Renal cortex interstitium (tissue), 11 donors: ENCODE data around the gene GOLGA1. TPM values are rescaled to one million over a fixed set of nuclear protein-coding genes. Genes with fewer than 3 reads are reported as not detected.
"Not testable (repeated sequence)": the region's sequence is repeated elsewhere in the genome, so short reads cannot be mapped to it uniquely, and the experiment has no call there.

ENCODE experiments used
- DNase-seq, 11 donors: peaks; one replicate each; pipeline ENCODE4 v3.0.0-alpha.2; 2013; ENCODE audit warnings: low read depth in 9 of 11, low spot score in 4 of 11; ENCODE audit errors: extremely low read depth in 1 of 11
- polyA plus RNA-seq, 3 donors: library from polyadenylated mRNA; unstranded; fragments of 120-200 nt; gene quantifications; one replicate each; pipeline ENCODE4 v1.2.1, GENCODE V29; 2013; ENCODE audit not compliant: insufficient read length in 3 of 3

The GOLGA1 gene
- polyA plus RNA-seq, 3 donors = 13.6 to 21.9 (median 14.4) TPM

- DNase-seq = no peak
Observed at GRCh38 chr9:124947727-124948391, 7.0 kb upstream of the GOLGA1 start.

GRCh38 chr9:124946167-124946566 lies 5.3 kb upstream of the GOLGA1 start:
- DNase-seq = no peak

- peak in 10 of 11 donors; percentile 5 to 68 (median 36) for DNase-seq
Observed at GRCh38 chr9:124941679-124942561, 1.0 kb upstream of the GOLGA1 start.

- peak in 3 of 11 donors; percentile 5 to 13 (median 8) for DNase-seq
Observed at GRCh38 chr9:124940521-124940893, 376 bp downstream of the GOLGA1 start.

DNA sequence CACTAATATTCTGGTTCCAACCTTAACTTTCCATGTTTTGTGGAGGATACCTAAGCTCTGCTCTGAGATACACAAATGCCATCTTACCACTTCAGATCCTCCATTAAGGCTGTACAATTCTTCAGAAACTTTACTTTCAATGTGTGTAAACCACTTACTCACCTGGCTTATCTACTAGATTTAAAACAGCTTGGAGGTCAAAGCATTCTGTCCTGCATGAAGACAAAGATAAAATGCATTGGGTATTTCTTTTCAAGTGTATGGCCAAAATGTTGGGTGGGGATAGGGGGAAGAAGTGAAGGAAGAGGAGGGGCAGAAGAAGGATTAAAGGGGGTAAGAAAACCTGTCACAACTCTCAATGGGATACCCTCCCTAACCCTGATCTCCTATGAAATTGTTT lies 939 bp downstream of the GOLGA1 start:
- no peak for DNase-seq

DNA sequence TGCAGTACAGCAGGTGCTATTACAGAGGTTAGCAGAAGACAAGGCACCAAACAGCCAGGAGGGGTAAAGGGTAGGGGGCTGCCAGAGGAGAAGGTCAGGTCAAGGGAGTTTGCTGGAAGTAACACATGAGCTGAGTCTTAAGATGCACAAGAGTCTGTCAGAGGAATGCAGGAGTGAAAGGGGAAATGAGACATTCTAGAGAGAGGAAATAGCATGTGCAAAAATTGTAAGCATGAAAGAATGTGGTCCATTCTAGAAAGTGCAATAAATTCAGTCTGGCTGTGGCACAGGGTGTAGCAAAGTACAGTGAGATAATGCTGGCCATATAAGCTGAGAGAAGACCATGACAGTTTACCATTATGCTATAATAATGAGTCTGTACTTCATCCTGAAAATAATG lies 6.6 kb downstream of the GOLGA1 start:
- DNase-seq = no peak

DNA sequence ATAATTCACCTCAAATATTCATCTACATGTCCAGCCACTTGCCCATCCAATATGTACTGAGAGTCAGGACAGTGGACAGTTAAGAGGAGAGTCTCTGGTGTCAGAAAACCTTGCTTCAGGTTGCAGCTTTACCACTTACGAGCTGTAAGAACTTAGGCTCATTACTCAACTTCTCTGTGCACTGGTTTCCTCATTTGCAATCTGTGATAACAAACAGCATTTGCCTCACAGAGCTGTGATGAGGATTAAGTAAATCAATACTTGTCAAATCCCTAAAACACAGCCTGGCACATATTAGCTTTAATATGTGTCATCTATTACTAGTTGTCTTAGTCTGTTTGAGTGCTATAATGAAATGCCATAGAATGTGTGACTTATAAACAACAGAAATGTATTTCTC lies 8.6 kb downstream of the GOLGA1 start:
- DNase-seq = no peak

- no peak for DNase-seq
Observed at GRCh38 chr9:124929464-124929863, 11.4 kb downstream of the GOLGA1 start.

GRCh38 chr9:124928116-124928515 lies 12.8 kb downstream of the GOLGA1 start:
- no peak for DNase-seq

DNA sequence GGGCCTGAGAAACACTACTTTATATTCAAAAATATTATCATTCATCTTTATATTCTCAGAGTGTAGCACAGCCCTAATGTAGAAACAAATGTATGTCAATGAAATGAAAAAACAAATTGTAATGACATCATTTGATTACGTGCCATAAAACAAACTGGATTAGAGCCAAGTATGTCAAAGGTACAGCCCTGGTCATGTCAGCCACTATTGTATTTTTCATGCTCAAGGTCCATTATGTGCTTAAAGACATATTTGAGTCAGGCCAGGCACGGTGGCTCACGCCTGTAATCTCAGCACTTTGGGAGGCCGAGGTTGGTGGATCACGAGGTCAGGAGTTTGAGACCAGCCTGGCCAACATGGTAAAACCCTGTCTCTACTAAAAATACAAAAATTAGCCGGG lies 20.5 kb downstream of the GOLGA1 start:
- not testable (repeated sequence) for DNase-seq

DNA sequence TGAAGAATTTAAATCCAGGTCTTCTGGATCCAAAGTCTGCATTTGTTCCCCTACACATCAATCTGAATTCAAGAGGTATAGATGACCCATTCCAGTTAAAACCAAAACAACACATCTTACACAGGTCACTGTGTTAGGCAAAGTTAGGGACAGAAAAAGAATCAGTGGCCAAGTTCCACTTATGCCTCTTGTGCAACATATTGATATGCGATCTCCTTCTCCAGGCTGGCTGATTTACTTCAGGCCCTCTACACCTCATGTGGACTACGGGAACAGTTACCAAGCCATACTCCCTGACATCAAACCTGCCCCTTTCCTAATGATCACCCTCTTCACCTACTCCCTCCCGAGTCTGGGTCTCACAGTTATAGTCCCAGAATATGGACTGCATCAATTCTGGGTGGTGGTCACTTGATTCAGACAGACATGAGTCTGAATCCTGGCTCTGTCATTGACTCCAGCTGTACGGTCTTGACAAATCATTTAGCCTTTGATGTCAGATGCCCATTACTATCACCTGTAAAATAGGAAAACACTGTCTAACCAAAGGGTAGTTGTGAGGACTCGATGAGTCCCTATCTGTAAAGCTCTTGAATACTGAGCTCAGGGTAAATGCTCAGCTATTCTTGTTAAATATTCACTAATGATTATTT lies 26.0 kb downstream of the GOLGA1 start:
- no peak for DNase-seq

DNA sequence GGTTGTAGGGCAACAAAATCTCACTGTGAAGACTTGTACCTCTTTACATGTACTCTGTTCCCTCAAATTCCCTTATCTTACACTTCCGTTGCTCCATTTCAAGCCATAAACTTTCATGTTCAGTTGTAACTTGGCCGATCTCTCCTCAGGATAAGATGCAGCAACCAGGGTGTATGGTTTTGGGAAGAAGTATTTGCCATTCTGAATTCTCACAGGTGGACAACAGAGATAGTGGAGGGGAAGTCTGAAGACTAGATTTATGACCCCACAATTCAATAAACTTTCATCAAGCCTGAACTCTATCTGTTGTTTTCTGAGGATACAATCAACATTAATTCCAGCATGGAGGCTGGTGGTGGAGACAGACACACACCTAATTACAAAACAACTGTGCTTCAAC lies 27.5 kb downstream of the GOLGA1 start:
- DNase-seq = no peak

DNA sequence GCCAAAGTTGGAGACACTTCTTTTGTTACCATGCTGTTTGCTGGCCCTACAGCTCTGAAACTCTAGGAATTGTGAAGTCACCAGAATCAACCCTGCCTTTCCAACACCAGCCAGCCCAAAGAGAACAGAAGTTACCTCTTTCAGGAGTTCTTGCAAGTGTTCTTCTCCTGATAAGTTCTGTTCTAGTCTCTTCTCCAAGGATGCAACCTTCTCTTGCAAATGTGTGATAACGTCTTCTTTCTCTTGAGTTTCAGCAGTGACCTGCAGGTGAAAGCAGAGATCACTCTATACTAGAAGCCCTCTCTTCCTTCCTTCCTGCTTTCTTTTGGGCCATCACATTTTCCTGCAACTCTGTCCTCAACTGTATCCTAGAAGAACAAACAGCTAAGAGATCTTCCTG lies 29.1 kb downstream of the GOLGA1 start:
- no peak for DNase-seq

DNA sequence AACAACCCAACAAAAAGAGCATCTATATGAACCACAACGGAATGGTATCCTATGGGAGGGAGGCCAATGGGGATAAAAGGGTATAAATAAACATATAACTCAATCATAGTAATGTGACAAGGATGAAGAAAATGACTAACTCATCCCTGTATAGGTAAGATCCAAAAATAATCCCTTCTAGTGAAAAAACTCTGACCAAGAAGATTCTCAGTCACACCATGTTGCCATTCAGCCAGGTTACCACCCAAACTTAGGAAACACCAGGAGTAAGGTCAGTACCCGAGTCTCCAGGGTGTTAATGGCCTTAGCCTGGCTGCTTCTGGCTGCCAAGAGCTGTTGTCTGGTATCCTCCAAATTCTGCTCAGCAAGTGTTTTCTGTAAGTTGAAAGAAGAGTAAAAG lies 32.8 kb downstream of the GOLGA1 start:
- DNase-seq = no peak

DNA sequence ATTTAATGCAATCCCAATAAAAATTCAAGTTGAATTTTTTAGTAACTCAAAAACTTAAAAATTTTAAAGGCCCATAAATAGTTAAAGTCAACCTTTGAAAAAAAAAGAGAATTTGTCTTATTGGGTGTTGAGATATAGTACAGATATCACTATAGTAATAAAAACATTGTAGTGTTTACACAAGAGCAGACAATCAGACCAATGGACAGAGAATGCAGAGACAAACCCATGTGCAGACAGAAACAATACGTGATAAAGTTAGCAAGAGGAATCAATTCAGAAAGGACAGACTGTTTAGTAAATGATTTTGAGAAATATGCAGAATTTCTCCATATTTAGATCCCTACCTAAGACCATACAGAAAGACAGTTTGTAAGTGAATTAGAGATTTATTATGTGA lies 33.9 kb downstream of the GOLGA1 start:
- DNase-seq = no peak

GRCh38 chr9:124899845-124900244 lies 41.0 kb downstream of the GOLGA1 start:
- no peak for DNase-seq

DNA sequence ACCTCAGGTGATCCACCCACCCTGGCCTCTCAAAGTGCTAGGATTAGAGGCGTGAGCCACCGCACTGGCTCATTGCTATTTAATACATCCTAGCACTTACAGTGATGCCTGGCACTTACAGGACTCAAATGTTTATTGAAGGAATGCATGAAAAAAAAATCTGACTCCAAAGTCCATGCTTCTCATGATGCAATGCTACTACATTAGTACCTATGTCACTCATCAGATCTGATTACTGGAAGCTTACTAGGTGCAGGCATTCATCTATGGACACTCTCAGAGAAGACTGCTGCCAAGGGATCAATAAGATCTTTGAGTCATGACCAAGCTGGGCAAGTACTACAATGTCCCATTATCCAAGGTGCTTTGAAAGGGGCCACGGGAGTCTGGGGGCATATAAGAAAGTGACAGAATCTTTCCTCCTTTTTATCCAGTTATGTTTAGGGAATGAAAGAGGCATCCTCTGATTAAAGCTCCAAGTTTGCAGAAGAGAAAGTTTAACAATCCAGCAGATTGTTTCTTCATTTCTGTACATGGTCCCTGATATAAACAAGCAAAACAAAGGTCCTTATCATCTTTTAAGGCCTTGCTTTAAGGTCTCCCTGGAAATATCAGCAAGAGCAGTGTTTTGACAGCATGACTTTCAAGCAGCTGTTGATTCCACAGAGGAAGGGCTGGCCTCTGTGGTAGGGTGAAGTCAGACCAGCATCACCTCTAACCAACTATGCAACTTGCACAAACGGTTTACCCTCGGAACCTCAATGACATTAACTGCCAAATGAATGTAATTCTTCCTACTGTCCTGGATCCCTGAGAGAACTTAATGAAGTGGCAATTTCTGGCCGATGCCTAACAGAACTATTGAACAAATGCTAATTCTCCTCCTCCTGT lies 43.1 kb downstream of the GOLGA1 start:
- DNase-seq = no peak

DNA sequence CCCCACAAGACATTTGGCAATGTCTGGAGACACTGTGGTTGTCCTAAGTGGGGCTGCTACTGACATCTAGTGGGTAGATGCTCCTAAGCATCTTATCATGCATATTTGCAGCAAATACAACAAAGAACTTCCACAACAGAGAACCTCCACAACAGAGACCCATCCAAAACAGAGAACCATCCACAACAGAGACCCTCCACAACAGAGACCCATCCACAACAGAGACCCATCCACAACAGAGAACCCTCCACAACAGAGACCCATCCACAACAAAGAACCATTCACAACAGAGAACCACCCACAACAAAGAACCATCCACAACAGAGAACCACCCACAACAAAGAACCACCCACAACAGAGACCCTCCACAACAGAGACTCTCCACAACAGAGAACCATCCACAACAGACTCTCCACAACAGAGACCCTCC lies 46.1 kb downstream of the GOLGA1 start:
- DNase-seq = peak in 2 of 11 donors; percentile 13 to 19
